GM18520 (cell line): ENCODE measurements around the gene NUP93.

Source experiments
- ATAC-seq: cut with Tn5 transposase; IDR thresholded peaks from one replicate; pipeline ENCODE4 v1.9.1; 2021; ENCODE audit not compliant: unreplicated experiment

NUP93 gene

DNA sequence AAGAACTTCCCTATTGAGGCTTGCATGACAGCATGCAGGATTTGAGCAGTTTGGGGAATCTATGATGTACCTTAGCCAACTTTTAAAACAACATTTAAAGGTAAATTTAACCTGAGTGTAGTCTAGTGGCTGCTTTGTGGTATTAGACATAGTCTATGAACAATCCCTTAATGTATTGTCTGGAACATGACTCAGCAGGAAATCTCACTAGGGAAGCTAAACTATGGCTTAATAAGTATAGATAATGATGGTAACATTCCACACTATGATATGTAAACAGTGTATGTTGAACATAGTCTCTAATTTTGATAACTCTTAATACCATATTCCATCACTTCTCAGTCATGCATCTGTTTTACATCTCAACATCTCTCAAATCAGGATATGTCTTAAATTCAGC, 83.0 kb downstream of the NUP93 start:
- no peak for ATAC-seq

DNA sequence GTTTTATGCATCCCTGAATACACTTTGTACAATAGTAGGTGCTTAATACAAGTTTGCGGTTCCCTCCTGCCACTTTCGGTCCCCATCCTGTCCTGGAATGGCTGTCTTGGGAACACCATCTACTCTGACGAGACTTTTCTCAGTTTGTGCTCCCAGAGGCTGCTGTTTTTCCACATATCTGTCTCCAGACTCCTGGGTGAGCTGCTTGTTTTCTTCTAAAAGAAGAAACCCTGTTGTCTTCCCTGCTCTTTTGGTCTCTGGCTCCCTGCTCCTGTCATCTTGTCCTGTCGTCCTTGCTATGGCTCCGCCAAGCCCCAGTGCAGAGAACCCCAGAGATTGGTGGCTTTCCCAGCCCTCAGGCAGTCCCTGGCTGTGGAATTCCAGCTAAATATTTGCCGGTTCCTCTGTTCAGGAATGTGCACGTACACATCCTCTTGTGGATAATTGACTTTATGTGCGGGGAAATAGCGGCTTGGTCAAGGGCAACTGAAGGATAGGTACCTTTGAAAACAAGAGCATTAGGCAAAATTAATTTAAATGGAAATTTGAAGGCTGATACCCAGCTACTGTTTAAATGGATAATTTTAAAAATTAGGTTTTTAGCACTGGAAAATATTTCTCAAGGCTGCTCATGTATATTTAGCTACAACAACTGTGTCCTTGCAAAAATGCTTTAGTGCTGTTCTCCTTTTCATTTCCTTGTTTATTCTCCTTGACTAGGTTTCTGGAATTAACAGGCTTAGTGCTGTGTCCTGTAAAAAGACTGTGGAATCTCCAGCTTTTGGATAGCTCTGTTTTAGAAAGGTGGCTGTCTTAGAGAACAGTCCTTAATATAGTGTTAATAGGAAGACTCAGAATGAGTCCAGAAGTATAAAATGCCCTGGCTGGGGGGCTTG, 84.9 kb downstream of the NUP93 start:
- ATAC-seq: no peak

DNA sequence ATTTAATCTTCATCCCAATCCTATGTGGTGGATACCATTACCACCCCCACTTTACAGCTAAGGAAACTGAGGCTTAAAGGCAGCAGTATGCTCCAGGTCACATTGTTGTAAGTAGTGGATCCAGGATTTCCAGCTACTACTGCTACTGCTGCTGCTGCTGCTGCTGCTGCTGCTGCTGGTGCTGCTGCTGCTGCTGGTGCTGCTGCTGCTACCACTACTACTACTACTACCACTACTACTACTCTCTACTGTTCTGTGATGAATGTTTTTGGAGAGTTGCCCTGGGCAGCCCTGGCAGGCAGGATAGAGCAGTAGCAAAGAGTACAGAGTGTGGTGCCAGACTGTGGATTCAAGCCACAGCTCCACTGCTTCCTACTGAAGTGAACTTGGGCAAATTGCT, 85.8 kb downstream of the NUP93 start:
- ATAC-seq: no peak

DNA sequence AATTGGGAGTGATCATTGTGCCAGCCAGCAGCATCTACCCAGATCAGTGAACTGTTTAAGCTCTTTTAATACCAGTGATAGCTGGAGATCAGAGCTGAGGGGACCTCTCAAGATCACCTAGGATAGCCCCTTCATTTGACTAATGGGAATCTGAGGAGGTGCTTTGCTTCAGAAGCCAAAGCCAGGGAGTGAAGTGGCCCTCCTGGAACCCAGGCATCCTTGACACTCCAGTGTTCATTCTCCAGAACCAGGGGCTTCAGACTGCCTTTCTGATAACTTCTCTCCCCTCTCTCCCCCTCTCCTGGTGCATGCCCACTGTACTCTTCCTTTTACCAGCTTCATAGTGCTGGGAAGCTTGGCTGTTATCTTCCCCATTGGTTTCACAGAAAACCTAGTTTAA, 87.1 kb downstream of the NUP93 start:
- no peak for ATAC-seq

DNA sequence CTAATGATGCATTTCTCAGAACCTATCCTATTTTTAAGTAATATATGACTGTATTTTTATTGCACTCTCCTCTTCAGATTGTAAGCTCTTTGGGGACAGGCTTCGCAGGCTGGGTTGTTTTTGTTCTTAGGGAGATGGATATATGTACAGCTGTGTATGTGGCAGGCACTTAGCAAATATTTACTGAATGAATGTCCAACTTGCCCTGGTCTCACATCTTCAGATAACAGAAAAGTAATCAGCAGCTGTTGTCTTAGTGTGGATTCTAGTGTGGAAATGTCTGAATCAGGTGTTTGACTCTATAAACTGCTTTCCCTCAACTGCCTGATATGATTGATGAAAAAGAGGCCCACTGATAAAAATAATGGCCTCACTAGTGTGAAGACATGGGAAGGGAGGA, 88.0 kb downstream of the NUP93 start:
- ATAC-seq: no peak

DNA sequence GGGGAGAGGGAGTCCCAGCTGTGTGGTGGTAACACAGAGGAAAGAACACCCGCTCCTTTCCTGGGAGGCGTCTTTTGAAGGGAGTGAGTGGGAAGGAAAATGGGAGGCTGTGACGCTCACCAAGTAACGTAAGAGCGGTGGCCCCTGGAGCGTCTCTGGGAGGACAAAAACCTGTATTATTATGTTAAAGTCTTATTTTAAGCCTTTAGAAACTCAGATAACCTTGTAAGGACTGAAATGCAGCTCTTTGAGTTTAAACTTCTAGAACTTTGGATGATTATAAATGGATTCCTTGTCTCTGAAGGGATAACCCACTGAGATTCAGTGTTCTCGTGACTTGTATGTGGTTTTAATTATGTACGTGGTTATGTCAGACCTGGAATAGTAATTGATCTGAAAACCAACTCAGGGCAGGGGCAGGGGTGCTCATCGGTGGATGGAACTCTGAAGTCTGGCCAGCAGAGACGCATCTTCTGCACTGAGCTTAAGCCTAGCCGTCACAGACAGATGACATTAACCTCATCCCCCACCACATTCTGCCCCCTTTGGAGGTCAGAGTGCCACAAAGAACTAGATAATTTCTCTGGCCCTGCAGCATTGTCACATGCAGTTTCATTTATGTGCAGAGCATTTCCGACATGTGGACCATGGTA, 93.3 kb downstream of the NUP93 start:
- no peak for ATAC-seq

DNA sequence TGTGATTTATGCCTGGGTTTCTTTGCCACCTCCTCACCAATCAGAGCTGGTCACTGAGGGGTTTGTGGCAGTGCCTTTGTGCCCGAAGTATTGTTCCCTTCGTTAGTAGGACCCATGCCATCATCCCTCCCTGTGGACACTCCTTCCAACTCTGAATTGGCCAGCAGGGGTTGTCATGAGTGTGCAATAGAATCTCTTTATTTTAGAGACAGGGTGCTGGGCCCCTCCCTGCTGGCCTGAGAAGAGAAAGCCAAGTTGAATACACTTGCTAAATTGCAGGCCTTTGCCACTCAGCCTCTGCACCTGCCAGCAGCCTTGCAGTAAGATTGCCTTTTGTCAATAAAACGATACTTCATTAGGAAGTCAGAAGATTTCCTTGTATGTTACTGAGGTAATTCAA, 94.4 kb downstream of the NUP93 start:
- ATAC-seq: no peak

DNA sequence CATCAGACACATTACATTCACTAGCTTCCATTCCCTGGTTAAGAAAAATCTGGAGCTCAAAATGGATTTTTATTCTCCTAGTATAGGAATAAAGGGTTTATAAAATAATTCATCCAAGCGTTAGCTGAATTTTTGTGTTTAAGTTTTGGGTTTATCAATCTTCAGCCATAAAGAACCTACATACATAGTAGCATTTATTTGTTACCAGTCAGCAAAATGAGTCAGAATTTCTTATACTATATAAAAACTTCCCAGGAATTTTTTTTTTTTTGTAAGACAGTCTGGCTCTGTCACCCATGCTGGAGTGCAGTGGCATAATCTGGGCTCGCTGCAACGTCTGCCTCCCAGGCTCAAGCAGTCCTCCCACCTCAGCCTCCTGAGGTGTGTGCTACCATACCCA, 94.9 kb downstream of the NUP93 start:
- no peak for ATAC-seq

DNA sequence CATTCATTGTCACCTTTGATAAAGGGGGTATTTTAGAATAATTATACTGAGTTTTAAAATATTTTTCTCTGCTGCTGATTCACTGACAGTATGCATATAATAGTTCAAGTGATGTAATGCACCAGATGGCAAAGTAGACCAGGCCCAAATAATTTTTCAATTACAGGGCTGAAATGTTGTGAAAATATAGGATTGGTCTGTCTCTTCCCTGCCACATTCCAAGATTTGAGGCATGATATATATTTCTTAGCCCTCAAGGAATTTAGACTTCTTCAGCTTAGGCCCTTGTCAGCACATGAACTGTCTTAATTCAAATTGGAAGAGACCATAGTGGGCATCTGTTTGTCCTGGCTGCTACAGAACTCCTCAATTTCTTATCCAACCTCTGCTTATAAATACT, 95.9 kb downstream of the NUP93 start:
- no peak for ATAC-seq

DNA sequence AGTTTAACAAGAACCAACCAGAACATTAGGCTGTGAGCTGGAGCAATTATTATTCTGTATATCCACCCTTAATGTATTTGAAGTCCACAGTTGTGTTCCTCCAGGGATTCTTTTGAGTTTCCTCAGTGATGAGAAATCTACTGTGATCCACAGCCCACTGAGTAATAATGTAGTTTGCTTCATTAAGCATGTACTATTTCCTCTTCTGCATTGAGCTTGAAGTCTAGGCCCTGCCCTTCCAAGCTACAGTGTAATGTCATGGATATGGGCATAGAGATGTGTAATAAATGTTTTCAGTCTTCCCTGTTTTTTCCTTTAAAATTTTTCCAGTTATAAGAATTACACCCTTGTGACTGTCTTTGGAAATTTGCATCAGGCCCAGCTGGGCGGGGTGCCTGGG, 98.7 kb downstream of the NUP93 start:
- no peak for ATAC-seq

DNA sequence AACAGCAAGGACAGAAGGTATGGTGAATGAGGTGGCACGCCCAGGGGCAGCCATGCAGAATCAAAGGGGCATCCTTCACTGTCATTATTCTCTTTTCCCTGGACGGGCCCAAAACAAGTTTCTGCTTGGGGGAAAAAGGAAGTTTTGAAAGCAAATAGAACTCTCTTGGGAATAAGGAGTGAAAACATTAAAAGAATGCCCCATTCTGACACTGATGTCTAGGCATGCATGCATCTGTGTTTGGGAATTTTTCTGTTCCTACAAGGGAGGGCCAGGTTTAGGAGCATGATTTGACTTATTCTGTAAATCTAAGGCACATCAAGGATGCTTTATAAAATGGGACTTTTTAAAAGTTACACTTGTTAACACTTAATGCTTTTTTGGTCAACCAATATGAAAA, 100.7 kb downstream of the NUP93 start:
- no peak for ATAC-seq

DNA sequence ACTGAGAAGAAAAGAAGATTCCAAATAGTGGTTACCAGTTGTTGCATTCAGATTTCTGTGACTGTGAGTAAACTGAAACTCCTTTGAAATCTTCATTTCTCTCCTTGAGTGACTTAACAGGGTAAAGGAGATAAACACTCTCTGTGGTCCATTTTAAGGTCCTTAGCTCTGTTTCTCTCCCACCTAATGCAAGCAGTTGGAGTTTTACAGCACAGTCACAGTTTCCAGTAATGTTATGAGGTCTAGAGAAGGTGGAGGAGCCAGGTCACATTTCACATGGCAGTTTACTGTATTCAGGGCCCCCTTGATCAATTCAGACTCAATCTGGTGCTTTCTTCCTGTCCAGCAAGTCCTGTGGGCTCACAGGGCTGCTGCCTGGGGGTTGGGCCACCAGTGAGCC, 102.8 kb downstream of the NUP93 start:
- no peak for ATAC-seq

DNA sequence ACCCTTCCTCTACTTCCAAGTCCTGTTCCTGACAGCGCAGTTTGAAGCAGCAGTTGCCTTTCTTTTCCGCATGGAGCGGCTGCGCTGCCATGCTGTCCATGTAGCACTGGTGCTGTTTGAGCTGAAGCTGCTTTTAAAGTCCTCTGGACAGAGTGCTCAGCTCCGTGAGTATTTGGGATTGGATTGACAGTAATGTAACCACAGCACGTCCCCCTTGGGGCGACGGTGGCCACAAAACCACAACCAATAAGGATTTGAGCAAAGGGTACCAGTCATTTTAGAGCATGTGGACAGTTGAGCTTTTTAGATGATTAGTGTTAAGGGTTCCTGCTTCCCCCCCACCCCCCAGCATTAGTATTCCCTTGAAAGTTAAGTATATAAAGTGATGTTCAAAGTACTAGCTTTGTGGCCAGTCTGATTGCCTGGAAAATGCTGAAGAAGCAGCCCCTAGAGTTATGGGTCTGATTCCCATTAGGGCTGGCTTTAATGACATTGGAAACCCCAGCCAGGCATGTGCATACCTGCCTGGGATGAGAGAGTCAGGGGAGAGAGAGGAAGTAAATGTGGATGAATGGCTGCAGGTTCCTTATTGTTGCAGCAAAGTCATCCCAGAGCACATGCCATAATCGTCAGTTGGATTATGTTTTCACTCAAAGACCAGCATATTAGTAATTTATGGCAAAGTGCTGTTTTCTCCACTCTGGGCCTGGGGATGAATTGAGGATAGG, 103.5 kb downstream of the NUP93 start:
- ATAC-seq: no peak

DNA sequence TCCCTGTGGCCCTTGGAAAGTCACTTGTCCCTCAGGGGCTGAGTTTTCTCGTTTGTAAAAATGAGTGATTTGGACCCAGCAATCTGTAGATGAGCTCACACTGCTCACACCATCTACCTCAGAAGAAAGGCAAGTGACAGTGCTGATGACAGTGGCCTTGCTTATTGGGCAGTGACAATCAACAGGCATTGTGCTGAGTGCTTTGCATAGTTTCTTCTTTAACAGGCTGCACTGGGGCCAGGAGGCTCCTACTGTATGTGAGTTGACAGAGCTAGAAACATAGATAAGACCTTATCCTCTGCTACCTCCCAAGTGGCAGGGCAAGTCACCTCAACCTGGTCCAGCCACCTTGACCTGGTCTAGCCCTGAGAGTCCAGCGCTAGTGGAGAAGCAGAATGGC, 105.4 kb downstream of the NUP93 start:
- ATAC-seq: no peak

DNA sequence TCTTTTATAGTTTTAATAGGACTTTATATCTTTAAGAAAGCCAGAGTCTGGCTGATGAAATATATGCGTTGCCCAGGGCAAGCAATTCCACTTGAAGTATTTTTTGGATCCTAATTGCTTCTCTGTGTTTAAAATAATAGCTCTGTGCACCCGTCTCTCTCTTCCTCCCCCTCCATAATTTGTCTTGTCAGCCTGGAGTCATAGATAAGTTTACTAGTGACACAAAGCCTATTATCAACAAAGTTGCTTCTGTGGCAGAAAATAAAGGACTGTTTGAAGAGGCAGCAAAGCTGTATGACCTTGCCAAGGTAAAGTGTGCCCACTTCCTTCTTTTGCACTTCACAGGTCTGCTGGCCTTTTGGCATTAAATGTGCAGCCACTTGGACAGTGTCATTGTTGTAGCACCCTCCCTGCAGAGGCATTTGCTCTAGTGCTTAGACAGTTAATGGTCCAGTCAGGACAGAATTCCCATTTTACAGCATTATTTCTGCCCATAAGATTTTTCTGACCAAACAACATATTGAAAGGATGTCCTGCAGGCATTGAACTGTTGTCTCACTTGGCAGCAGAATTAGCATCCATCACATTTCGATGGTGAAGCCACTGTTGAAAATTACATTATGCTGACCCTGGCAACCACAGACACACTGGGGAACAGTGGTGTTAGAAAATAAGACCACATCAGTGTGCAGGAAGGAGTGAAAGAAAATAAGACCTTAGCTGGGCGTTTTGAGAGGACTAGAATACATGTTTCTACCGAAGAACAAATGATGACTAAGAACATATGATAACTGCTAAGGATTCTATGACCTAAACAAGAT, 106.7 kb downstream of the NUP93 start:
- ATAC-seq: no peak

DNA sequence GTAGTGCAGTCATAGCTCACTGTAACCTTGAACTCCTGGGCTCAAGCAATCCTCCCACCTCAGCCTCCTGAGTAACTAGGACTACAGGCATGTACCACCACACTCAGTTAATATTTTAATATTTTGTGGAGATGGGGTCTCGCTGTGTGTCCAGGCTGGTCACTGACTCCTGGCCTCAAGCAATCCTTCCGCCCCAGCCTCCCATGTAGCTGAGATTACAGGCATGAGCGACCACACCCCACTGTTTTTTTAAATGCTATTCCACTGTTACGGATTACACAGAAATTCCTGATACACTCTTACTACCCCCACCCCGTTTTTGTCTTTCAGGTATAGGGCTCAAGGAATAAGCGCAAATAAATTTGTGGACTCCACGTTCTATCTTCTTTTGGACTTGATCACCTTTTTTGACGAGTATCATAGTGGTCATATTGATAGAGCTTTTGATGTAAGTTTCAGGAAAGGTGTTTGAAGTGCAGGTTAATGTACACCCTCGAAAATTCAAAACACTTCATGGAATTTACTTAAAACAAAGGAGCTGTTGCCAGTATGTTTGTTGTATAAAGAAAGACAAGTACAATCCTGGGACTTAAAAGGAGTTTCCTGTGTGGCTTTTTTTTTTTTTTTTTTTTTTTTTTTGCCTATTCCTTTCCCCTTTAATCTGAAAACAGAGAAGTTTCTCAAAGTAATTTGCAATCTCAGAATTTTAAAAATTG, 108.9 kb downstream of the NUP93 start:
- ATAC-seq: no peak

DNA sequence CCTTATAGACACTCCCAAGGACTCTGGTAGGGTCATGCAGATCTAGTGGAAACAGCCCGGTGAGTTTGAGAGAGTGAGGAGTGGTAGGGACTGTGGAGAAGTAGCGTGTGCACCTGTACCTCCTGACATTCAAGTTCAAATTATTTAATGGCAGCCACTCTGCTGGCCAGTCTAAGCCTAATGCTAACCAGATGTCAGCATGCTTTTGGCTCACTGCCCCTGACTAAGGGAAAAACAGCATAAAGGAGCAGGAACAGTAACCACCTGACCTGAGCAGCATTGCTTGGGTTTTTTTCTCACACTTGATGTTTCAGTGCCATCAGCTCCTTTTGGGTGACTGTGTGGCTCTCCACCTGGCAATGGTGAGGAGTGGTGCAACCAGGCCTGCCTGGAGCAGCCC, 111.3 kb downstream of the NUP93 start:
- ATAC-seq: no peak

DNA sequence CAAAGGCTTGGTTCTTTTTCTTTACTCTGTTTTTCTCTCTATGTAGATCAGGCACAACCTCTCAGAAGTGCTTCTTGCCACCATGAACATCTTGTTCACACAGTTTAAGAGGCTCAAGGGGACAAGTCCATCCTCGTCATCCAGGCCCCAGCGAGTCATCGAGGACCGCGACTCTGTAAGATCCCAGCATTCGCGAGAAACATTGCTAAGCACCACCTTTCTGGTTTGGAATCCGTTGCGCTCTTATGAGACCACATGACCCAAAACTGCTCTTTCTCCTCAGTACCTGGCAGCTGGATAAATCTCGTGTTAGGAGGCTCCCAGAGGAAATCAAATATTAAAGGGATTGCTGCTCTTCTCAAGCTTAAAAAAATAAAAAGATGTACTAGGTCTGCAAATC, 111.7 kb downstream of the NUP93 start:
- no peak for ATAC-seq

DNA sequence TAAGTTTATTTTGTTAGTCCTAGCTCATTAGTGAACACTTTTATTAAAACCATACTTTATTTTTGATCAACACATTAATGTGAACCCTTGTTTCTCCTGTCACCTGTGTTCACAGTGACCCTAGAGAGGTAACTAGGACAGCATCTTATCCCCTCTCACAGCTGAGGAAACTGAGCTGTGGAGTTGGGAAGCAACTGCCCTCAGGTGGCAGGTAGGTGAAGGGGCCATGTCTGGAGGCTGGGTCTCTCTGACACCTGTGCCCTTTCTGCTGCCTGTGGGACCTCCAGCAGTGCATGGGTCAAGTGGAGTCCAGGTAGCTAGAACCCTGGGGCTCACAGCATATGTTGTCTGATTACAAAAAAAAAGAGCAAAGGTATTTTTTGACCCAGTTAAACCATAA, 112.2 kb downstream of the NUP93 start:
- no peak for ATAC-seq

DNA sequence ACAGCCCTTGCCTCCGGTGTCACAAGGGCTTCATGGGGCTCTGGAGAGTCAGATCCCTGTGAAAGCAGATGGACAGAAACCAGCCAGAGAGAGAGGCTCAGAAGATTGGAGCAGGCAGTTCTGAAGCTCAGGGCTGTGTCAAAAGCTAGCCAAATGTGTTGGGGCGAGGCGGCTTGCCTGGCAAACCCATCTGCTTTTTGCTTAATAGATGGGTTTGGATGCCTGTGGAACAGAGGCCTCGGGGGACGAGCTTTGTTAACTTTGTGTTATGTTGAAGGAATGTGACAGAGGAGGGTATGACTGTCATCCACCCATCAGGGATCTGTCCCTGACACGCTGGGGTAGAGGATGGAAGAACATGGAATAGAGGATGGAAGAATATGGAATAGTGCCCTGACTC, 114.1 kb downstream of the NUP93 start:
- no peak for ATAC-seq
